Neutrophil (primary cell): ENCODE data around the gene SLC25A29.

Source experiments
- H3K27ac ChIP-seq: fragments of 200-600 bp; sonication (generic); 2 replicates; pipeline ENCODE4 v1.5.1; 2016; ENCODE audit warnings: mild to moderate bottlenecking, moderate library complexity
- H3K27me3 ChIP-seq: fragments of 200-600 bp; sonication (generic); 2 replicates; pipeline ENCODE4 v1.6.0; 2016; ENCODE audit warnings: mild to moderate bottlenecking
- H3K36me3 ChIP-seq: fragments of 200-600 bp; sonication (generic); 2 replicates; pipeline ENCODE4 v1.5.1; 2017
- H3K4me1 ChIP-seq, 2 experiments: fragments of 200-600 bp in 1 of 2; sonication (generic) in 1 of 2; 1 replicate in 1 of 2; 2 replicates in 1 of 2; pipeline versions ENCODE4 v1.5.1 to v1.6.1; 2013 to 2016; ENCODE audit warnings: low read depth in 1 of 2, low read length in 1 of 2, mild to moderate bottlenecking in 1 of 2, moderate library complexity in 1 of 2; ENCODE audit not compliant: control insufficient read depth in 1 of 2, insufficient read depth in 1 of 2
- H3K4me3 ChIP-seq, 2 experiments: fragments of 200-600 bp in 1 of 2; sonication (generic) in 1 of 2; 1 replicate in 1 of 2; 2 replicates in 1 of 2; pipeline ENCODE4 v1.5.1; 2013 to 2016; ENCODE audit warnings: low read depth in 1 of 2, low read length in 1 of 2, mild to moderate bottlenecking in 1 of 2, moderate library complexity in 1 of 2
- H3K9me3 ChIP-seq: fragments of 200-600 bp; sonication (generic); 2 replicates; pipeline ENCODE4 v1.5.1; 2016
- TF ChIP-seq, protein P1 (sequence below): fragments of 200-600 bp; sonication (generic); IDR thresholded peaks from 2 replicates; pipeline ENCODE4 v1.5.1; 2016; ENCODE audit warnings: antibody characterized with exemption

Gene SLC25A29

DNA sequence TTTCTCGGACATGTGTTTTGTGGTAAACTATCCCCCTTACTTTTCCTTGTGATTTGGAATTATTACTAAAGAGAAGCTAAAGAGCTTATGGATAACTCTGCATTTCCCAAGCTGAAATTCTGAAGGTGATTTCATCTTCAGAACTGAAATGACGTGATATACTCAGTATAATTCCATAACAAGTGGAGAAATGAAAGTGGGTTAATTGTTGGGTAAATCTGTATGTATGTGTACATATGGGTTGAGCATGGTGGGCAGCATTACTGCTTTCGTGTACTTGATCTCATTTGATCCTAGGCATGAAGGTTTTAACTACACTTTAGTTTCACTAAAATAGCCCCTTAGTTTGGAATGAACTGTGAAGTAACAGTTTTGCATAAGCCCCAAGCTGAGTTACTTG, 63.2 kb downstream of the SLC25A29 start:
- Histone ChIP-seq H3K27ac (peak overlapping the region; percentile 20), H3K9me3 (no peaks in the 10 kb centered on the region), H3K4me3 (no peak overlapping the region), H3K4me1 (peaks cover 33 to 41% of the 10 kb centered on the region in 2 experiments), H3K36me3 (peaks cover 4% of the 10 kb centered on the region), H3K27me3 (no peaks in the 10 kb centered on the region)
- TF ChIP-seq, protein P1, sequence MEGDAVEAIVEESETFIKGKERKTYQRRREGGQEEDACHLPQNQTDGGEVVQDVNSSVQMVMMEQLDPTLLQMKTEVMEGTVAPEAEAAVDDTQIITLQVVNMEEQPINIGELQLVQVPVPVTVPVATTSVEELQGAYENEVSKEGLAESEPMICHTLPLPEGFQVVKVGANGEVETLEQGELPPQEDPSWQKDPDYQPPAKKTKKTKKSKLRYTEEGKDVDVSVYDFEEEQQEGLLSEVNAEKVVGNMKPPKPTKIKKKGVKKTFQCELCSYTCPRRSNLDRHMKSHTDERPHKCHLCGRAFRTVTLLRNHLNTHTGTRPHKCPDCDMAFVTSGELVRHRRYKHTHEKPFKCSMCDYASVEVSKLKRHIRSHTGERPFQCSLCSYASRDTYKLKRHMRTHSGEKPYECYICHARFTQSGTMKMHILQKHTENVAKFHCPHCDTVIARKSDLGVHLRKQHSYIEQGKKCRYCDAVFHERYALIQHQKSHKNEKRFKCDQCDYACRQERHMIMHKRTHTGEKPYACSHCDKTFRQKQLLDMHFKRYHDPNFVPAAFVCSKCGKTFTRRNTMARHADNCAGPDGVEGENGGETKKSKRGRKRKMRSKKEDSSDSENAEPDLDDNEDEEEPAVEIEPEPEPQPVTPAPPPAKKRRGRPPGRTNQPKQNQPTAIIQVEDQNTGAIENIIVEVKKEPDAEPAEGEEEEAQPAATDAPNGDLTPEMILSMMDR: no peak

GRCh38 chr14:100241279-100241678, 65.0 kb downstream of the SLC25A29 start:
- peak overlapping the region; percentile 99 for H3K27ac ChIP-seq
- no peaks in the 10 kb centered on the region for H3K9me3 ChIP-seq
- peak overlapping the region; percentile 86 to 97 for H3K4me3 ChIP-seq
- H3K36me3 ChIP-seq: peaks cover 4% of the 10 kb centered on the region
- H3K27me3 ChIP-seq: no peaks in the 10 kb centered on the region
- H3K4me1 ChIP-seq: peaks cover 49 to 53% of the 10 kb centered on the region in 2 experiments
- TF ChIP-seq, protein P1: no peak
